ENCODE results near the gene GSS. TPM values are rescaled to one million over a fixed set of nuclear protein-coding genes. Genes with fewer than 3 reads are reported as not detected.

Gene GSS
- total and polyA plus RNA-seq, 12 donors = 52.4 to 120 (median 79.6) TPM

DNA sequence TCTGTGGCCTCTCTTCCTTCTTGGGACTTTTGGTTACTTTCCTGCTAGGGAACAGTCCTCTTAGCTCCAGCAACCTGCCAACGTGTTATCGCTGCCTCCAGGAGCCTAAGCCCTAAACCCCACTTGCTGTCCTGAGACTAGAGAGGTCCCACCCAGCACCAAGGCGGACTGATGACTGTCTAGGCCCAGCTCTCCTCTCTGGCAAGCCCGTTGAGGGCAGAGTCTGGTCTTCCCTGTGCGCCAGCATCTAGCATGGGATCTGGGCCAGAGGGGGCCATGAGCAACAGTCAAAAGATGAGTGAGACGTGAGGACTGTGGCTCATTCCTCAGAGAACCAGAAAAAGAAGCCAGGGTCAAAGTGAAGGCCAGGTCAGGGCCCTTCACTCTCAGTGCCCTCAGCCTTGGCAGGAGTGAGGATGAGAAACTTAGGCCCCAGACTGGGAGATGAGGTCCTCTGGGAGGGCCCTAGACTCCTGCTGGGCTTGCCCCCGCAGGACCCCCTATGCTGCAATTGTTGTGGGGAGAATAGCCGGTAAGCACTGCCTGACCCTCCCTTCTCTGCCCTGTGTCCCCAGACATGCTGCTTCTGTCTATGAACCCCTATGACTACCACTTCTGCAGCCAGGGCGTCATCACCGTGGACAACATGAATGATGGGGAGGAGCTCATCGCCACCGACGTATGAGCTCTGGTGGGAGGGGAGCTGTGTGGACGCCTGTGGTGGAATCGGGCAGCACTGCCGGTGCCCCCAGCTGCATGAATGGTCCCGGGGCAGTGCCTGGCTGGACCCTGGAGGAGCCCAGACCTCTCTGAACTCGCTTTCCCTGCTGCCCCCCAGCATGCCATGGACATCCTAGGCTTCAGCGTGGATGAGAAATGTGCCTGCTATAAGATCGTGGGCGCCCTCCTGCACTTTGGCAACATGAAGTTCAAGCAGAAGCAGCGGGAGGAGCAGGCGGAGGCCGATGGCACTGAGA, 31.0 kb upstream of the GSS start:
- Histone ChIP-seq H3K27me3 (no peaks in the 10 kb centered on the region), H3K4me1 (replicated peaks in 1 of 2) (peaks cover 0 to 4% of the 10 kb centered on the region in 2 donors), H3K36me3 (replicated peaks in 1 of 2) (no peaks in the 10 kb centered on the region), H3K9me3 (replicated peaks in 1 of 3) (no peaks in the 10 kb centered on the region), H3K4me3 (no peak overlapping the region), H3K27ac (no peak overlapping the region)
- no peak for TF ChIP-seq POLR2A (IDR thresholded peaks at IDR 0.05)
- TF ChIP-seq, protein P1, sequence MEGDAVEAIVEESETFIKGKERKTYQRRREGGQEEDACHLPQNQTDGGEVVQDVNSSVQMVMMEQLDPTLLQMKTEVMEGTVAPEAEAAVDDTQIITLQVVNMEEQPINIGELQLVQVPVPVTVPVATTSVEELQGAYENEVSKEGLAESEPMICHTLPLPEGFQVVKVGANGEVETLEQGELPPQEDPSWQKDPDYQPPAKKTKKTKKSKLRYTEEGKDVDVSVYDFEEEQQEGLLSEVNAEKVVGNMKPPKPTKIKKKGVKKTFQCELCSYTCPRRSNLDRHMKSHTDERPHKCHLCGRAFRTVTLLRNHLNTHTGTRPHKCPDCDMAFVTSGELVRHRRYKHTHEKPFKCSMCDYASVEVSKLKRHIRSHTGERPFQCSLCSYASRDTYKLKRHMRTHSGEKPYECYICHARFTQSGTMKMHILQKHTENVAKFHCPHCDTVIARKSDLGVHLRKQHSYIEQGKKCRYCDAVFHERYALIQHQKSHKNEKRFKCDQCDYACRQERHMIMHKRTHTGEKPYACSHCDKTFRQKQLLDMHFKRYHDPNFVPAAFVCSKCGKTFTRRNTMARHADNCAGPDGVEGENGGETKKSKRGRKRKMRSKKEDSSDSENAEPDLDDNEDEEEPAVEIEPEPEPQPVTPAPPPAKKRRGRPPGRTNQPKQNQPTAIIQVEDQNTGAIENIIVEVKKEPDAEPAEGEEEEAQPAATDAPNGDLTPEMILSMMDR (IDR thresholded peaks at IDR 0.05) = no peak
- WGBS, 4 donors = 60 to 76% (median 73%) methylated on average over 7 to 24 of the region's 24 CpGs
- intact Hi-C loops (cut with DNase I) = no loop called here
- peak in 2 of 7 donors; percentile 25 to 26 for DNase-seq

DNA sequence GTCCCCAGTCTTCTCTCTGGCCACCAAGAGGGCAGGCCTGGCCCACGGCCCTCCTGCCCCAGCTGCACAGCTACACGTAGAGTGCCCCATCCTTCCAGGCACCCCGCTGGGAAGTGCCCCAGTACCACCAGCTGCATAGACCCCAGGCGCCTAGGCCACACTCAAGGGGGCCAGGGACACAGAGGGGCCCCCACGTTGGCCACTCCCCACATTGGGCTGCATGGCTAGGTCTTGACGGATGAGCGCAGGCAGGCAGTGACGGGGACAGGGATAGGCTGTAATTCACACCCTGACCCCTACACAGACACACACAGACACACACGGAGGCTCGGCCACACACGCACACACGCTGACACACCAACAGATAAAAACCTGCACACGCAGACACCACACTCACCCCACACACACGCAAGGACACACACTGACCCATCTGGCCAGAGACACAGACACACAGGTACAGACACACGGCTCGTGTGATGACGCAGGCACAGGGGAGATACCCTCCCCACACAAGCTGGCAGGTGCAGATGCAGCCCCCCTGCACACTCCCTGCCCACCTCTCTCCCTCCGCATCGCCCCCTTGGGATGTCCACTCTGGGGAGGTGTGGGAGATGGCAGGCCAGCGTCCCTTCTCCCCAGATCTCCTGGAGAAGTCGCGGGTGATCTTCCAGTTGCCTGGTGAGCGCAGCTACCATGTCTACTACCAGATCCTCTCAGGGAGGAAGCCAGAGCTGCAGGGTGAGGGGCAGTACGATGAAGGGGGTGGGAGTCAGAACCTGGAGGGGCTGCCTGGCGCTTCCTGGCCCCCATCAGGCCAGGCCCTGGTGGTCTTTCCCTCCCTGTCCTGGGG, 30.1 kb upstream of the GSS start:
- Histone ChIP-seq H3K27me3 (no peaks in the 10 kb centered on the region), H3K36me3 (replicated peaks in 1 of 2) (no peaks in the 10 kb centered on the region), H3K27ac (no peak overlapping the region), H3K4me1 (replicated peaks in 1 of 2) (peaks cover 0 to 4% of the 10 kb centered on the region in 2 donors), H3K4me3 (no peak overlapping the region), H3K9me3 (replicated peaks in 1 of 3) (no peaks in the 10 kb centered on the region)
- intact Hi-C loops (cut with DNase I) = no loop called here
- DNase-seq = peak in 1 of 7 donors; percentile 24
- TF ChIP-seq, protein P1 (IDR thresholded peaks at IDR 0.05) = no peak
- no peak for TF ChIP-seq POLR2A (IDR thresholded peaks at IDR 0.05)
- WGBS, 4 donors = 68 to 75% (median 70%) methylated on average over 17 to 25 of the region's 25 CpGs

DNA sequence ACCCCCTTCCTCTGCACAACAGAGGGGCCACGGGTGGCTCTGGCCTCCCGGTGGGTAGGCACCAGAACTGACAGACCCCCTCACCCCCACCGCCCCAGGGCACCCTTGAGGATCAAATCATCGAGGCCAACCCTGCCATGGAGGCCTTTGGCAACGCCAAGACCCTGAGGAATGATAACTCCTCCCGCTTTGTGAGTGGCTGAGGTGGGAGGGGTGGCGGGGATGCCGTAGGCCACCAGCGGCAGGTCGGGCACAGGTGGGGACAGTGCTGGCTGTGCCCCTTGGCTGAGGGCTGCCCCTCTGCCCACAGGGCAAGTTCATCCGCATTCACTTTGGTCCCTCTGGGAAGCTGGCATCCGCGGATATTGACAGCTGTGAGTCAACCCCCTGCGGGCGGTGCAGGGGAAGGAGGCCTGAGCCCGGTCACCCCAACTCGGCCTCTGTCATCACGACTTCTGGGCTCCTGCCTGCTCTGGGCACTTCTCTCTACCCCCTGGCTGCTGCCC, 29.2 kb upstream of the GSS start:
- peak in 2 of 7 donors; percentile 24 to 25 for DNase-seq
- intact Hi-C loops (cut with DNase I) = no loop called here
- Histone ChIP-seq H3K36me3 (replicated peaks in 1 of 2) (no peaks in the 10 kb centered on the region), H3K27ac (no peak overlapping the region), H3K27me3 (no peaks in the 10 kb centered on the region), H3K4me3 (no peak overlapping the region), H3K9me3 (replicated peaks in 1 of 3) (no peaks in the 10 kb centered on the region), H3K4me1 (replicated peaks in 1 of 2) (peaks cover 0 to 4% of the 10 kb centered on the region in 2 donors)
- no peak for TF ChIP-seq POLR2A (IDR thresholded peaks at IDR 0.05)
- TF ChIP-seq, protein P1 (IDR thresholded peaks at IDR 0.05) = no peak
- WGBS, 4 donors = 63 to 73% (median 68%) methylated on average over 3 to 18 of the region's 18 CpGs
